HG03432 (cell line): ENCODE results near the gene AGAP1.

ENCODE experiments used
- ATAC-seq: cut with Tn5 transposase; IDR thresholded peaks from one replicate; pipeline ENCODE4 v1.9.1; 2021; ENCODE audit warnings: mild to moderate bottlenecking, moderate library complexity; ENCODE audit not compliant: unreplicated experiment

The AGAP1 gene

DNA sequence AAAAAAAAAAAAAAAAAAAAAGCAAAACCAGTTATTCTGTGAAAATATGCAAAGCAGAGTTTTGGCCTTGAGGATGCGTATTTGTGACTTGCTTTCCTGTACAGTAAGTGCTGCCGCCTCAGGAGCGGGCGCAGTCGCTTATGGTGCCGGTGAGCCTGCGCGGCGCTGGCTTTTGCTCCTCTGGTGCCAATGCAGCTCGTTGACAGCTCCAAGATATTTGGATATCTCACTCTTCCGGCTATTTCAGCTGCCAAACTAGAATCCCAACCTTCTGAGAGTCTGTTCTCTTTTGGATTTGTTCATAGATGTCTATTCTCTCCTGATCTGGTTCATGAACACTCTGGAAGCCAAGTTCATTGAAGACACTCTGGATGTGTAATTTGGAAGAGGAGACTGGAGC, 184.1 kb downstream of the AGAP1 start:
- ATAC-seq: no peak

DNA sequence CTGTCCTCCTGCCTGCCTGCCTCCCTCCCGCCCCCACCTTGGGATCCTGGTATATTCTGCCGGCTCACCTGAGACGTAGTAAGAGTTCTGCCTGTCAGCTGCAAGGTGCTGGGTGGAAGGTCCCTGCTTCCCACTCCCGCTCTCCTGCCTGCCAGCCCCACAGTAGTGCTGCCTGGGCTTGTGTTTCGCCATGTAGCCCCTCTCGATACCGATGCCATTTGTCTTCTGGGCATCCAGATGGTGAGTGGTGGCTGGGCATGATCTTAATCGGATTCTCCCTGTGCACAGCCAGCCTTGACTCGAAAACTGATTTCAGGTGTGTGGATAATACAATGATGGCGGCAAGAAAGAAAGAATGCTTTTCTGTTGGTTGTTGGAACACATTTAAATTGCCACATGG, 184.9 kb downstream of the AGAP1 start:
- ATAC-seq: no peak

DNA sequence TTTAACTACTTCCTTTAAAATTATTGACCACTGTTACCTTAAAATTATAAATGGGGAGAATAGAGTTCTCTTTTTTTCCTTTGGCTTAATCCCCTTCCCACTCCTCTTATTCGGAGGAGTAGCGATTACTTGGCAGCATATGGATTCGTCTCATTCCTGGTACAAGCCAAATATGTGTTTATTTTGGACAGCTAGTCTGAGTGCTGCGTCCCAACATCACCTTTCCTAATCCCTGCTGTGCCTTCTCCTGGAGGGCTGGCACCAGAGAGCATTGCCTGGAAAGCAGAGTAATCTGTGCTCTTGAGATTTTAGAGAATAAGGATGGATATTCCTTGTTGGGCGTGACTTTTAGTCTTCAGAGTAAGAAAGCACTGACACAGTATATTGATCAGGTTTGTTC, 185.6 kb downstream of the AGAP1 start:
- ATAC-seq: no peak

DNA sequence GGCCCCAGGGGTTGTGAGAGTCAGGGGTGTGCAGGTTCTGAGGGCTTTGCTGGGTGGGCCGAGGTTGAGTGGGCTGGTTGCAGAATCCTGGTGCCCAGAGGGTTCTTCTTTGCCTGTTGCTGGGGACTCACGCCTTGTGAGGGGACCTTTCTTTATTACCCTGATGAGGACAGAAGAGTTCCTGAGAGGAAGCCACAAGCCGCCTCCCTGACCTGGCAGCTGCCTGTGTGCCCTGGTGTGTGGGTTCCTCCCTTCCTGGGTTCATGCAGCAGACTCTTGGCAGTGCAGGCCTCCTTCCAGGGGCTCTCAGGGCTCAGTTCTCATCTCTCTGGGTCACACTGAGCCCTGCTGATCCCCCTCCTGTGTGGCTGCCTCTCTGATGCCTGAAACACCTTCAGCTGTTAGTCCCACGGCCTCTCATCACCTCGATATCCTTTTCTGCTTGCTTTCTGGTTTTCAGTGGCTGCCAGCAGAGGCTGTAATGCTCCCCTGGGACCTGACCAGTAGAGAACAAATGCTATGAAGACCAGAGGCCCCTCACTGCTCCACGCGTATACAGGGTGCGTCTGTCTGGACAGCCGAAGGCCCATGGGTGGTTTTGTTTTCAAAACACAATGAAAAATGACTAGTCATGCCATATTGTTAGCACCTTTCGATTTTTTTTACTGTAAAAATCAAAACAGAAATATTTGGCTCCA, 191.3 kb downstream of the AGAP1 start:
- ATAC-seq: no peak

DNA sequence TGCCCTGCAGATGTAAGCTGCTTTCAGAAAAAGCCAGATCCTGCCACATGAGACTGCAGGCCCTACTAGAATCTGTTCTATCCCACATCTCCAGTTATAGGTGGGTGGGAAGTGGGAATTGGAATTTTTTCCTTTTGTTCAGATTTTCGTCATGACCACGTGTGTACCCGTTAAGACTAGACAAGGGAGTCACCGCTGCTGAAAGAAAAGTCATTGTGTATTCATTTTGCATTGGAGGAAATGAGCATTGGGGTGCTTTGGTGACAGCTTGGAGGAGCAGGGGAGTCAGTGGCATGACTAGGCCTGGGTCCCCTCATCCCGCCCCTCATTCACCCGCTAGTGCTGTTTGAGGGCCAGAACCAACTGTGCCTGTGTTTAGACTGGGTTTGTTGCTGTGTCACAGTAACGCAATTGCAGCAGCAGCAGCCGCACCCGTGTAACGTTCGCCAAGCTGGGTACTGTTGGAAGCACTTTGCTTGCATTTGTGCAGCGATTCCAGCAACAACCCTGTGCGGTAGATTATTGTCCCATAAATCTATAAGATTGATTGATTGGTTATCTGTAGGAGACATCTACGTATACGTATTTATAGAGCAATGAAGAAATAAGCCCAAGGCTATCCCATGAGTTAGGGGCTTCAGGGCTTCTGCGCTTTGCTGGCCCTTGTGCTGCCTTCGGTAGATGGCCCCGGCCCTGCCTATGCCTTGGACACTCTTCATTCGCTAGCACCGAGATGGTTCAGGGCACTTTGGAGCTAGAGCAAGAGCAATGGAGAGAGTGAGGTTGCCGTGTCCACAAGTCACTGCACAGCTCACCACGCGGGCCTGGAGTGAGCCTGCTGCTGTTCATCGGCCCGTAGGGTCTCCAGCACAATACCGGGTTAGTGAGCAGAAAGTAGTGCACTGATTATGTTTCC, 194.9 kb downstream of the AGAP1 start:
- ATAC-seq: no peak

DNA sequence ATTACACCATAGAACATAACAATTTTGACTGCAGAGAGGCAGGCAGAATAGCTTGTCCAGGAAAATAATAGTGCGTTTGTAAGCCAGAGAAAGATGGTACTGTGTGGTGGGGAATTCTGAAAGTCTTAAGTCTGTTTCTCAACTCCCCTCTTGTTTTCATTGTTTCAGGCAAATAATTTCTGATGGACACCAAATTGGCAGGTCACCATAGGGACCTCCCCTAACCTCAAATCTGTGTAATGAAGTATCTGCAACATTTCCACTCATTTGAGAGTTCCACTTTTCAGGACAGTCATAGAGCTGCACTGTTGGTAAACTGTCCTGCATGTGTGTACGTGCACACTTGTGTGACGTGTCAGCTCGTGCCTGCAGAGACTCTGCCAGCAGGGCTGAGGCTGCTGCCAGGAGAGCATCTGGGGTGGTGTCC, 195.6 kb downstream of the AGAP1 start:
- ATAC-seq: no peak

DNA sequence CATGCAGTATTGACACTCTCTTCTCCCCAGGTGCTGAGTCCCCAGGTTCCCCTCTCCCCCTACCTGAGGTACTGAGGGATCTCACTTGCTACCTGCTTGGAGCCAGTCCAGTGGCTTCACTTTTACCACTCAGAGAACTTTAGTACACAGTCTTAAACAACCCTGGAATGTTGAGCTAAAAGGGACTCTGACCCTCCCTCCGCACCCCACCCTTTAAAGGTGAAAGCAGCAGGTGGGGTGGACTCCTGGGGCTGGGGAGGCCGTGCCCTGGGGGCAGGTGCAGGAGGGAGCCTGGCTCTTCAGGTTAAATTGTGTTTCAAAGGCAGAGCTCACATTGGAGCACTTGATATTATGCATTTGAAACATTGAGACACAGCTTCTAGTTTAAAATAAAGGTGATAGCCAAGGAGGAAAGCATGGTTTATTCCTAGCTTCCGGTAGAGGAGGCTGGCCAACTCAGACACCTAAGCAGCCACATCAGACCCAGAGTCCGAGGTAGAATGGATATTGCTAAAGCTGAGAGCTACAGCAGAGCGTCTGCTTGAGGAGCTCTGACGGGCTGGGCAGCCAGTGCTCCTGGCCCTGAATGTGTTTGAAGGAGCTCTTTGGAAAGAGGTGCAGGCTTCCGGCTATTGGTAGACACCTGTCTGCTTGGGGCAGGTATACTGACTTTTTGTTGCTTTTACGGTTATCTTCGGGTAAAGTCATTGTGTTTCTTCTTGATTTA, 196.4 kb downstream of the AGAP1 start:
- ATAC-seq: no peak

DNA sequence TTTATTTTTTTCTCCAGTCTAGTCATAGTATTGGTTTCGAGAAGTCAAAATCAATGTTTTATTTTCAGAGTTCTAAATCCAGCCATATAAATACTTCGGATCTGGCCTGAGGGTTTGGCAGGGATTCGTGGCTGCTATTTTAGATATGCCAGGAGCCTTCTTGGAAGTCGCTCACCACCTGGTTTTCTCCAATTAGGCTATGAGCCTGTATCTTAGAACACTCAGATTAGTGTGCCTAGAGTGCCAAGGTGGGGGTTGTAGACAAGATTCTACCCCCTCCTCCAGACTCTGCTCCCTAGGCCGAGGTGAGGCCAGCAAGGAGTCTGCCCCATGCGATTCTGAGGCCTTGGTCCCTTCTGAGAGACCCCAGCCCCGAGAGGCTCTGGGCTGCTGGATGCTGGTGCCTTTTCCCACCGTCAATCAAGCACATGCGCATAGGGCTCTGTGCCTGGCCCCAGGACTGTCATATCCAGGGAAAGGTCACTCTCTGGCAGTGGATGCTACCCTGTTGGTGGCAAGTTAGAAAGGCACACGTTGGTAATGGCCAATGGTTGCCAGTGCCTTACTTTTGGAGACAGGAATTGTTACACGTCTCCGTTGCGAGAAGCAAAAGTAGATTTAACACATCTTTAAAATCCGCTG, 197.1 kb downstream of the AGAP1 start:
- no peak for ATAC-seq

DNA sequence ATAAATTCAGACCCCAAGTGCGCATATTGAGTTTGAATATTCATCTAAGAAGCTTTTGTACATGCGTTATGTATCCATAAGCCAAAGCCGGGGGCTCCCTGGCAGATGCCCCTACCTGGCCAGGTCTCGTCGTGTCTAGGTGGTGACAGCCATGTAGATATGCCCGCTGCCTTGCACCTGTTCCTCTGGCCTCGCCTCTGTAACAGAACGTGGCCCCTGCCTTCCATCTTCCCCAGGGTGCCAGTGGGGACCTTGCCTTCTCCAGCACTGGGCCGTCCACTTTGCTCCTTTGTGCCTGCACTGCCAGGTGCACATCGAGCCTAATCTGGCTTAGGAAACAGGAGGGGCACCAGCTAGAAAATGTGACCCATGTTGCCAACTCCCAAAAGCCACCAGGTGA, 198.2 kb downstream of the AGAP1 start:
- no peak for ATAC-seq

DNA sequence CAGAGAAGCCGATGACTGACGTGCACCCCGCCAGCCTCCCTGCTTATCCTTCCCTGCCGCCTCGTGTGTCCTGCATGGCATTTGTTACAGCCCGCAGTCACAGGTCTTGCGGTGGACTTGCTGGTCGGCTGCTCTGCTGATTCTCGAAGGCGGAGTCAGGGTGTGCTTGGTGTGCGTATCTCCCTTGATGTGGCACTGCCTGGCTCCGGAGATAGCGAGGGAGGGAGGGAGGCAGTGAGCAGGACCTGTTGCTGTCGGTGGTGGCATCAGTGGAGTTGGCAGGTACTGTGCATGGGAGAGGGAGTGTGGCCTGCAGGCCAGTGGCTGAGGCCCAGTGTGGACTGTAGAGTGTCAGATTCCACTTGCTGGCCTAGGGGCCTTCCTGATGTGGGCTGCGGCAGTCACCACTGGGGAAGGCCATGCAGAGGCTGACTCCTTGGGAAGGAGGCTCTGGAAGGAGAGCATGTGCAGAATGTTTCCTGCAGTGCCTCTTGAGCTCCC, 198.9 kb downstream of the AGAP1 start:
- no peak for ATAC-seq

DNA sequence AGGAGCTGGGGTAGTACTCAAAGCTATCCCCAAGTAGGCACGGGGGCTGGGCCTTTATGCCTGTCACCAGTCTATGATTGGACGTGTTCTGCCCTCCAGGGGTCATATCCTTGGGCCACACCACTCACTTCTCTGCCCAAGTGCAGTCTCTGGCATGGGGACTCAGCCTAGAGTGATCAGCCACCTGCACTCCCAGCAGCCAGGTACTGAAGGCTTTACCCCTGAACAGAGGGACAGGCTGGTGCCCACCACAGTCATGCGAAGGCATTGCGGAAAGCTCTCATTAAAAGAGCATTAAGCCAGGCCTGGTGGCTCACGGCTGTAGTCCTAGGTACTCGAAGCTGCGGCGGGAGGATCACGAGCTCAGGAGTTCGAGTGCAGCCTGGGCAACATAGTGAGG, 199.4 kb downstream of the AGAP1 start:
- no peak for ATAC-seq

DNA sequence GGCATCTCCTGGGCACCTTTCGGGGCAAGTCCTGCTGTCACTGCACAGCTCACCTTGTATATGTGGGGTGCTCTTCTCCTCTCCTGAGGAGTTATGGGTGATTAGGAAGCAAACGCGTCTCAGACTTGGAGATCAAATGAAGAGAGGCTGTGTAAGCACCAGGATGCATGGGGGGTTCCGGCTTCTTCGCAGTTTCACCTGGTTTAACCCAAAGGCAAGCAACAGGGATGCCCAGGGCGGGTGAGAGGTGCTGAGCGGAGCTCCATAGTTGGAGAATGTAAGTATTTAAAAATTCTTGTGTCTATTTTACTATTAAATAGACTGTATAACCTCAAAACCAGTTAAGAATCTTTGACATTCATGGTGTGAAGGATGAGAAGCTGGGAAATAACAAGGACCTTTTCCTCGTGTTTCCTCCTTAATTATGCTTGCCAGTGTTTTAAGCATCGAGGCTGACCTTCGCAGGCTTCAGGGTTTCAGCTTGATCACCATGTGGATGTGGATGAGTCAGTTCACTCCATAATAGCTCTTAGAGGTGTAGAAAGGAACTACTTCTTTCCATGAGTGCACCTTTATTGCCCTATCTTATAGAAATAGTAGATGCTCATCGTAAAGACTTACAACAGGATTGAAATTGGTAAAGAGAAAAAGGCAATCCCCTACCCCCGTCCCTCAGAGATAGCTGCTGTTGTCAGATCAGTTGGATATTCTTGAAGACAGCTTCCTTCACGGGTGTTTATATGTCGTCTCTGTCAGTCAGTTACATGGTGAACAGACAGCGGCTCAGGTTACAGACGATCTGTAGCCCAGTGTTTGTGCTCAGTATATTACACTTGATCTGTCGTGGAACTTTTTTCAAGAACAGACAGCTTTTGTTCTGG, 201.1 kb downstream of the AGAP1 start:
- no peak for ATAC-seq

DNA sequence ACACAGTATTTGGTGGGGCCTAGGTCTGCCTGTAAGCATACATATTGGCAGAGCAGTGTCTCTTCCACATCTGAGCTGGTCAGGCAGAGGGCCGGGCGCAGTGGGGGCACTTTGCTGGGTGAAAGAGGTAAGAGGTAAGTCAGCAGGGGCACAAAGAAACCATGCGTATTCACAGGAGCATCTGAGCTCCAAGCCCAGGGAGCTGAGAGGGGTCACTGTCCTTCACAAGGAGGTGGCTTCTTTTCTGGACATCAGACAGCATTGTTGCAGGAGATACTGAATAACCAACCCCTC, 201.7 kb downstream of the AGAP1 start:
- ATAC-seq: no peak

DNA sequence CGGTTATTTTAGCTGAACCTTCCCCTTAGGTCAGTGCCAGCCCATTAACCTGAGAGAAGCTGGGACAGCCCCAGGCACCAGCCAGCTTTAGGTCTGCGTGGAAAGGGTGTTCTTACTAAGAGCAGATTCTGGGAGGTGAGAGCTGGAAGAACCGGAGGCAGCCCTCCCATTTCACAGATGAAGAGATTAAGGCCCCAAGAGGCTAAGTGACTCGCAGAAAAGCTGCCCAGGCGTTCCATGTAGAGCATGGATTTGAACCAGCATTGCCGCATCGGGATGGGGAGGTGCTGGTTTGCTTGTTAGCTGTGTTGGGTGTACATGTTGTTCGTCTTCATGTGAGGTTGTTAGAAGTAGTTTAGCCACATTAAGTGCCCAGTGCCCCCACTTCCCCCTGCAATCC, 203.2 kb downstream of the AGAP1 start:
- ATAC-seq: no peak

DNA sequence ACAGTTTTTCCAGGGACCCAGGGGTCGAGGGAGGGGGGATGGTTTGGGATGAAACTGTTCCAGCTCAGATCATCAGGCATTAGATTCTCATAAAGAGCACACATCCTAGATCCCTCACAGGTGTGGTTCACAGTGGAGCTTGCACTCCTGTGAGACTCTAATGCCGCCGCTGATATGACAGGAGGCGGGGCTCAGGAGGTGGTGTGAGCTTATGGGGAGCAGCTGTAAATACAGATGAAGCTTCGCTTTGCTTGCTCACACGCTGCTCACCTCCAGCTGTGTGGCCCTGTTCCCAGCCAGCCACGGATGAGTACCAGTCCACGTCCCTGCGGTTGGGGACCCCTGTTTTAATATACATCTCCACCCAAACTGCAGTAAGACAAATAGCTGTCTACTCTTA, 204.2 kb downstream of the AGAP1 start:
- no peak for ATAC-seq

DNA sequence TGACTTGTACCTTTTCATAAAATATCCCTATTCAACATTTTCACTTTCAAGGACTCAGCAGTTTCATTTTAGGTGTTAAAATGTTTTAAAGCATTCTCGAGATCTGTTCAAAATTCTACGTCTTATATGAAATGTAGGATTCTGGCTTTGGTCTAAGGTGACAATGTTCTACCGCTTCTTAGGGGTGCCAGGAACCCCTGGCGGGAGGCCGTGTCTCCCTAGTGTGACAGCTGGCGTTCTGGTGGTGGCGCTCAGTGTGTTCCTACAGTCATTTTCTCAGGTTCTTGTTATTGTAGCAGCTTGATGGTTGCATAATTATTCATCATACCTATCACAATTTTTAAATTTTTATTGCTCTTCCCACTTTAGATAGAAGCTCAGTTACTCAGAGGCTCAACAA, 204.6 kb downstream of the AGAP1 start:
- no peak for ATAC-seq

DNA sequence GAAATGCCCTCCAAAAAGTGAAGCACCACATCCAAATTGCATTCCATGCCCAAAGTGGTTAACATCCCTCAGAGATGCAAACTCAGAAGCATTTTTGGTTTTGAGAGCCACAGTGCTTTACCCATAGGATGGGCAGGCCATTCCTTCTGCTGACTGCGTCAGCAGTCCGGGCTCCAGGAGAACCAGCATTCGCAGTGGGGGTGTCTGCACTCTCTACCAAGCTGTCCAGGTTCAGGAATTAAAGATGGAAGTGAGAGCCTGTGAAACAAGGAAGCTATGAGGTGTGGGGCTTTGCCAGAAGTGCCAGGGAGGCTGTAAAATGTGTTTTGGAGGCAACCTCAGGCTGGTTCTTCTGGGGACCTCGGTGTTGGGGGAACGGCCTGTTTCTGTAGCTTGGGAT, 205.7 kb downstream of the AGAP1 start:
- no peak for ATAC-seq

DNA sequence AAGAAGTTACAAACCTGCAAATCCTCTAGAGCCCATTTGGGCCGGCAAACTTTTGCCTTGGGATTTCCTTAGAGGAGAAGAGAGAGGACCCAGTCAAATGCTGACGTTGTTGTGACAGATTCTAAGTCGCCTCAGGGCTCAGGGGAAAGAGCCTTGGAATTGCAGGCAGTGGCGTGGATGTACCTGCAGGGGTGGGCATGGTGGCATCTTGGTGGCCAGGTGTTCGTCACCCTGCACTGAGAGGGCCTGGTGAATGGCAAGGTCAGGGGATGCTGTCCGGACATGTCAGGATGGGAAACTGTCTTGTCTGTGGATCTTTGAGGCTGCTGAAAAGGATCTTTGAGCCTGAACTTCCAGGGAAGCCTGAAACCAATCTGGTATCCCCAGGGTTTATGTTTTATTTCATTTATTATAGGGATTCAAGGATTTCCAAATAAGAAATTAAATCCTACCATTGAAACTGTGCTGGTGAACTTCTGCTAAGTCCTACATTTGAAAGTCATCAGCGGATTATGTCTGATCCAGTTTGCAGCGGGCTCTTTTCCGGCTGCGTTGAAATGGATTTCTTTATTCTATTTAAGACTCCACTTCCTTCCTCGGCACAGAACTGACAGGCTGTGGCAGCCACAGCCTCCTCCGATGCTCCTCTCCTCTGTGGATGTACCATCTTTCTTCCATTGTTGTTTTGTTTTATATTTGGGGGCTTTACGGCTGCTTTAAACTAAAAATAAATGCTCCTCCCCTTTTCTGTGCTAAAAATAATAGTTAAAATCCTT, 207.6 kb downstream of the AGAP1 start:
- no peak for ATAC-seq

DNA sequence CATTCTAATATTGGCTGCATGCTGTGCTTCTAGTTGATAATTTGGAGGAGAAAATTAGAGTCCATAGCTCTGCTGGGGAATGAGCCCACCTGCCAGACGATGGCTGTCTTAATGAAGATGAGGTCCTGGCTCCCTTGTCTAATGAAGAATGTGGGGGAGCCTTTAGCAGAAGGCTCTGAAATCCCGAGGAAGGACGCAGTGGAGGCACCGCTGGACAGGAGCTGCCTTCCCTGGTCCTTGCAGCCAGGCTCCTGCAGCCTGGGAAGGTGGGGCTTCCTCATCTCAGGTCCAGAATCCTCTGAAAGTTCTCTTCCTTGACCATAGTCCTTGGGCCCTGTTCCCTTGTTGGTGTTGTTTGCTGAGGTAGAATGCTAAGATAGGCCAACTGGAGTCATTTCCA, 208.3 kb downstream of the AGAP1 start:
- ATAC-seq: no peak
